DMS79 (cell line): Measurements from ENCODE around the gene CD300LD.
"Not testable (repeated sequence)": the region's sequence is repeated elsewhere in the genome, so short reads cannot be mapped to it uniquely, and the experiment has no call there.

ENCODE experiments used
- DNase-seq: peaks from one replicate; lab custom pipeline; 2025; lab: John Stamatoyannopoulos, UW

Gene CD300LD

GRCh38 chr17:74606050-74606449 is 14.0 kb upstream of the CD300LD start:
- DNase-seq = no peak

- DNase-seq = no peak
Measured at GRCh38 chr17:74605361-74605760, 13.3 kb upstream of the CD300LD start.

- DNase-seq = no peak
Measured at GRCh38 chr17:74604761-74605160, 12.7 kb upstream of the CD300LD start.

GRCh38 chr17:74604200-74604599 is 12.1 kb upstream of the CD300LD start:
- no peak for DNase-seq

GRCh38 chr17:74603746-74604145 is 11.7 kb upstream of the CD300LD start:
- DNase-seq = no peak

GRCh38 chr17:74603037-74603635 is 11.1 kb upstream of the CD300LD start:
- DNase-seq = no peak

GRCh38 chr17:74601944-74602572 is 10.0 kb upstream of the CD300LD start:
- DNase-seq = no peak

- DNase-seq = no peak
Measured at GRCh38 chr17:74599448-74599939, 7.4 kb upstream of the CD300LD start.

- DNase-seq = no peak
Measured at GRCh38 chr17:74599023-74599399, 6.9 kb upstream of the CD300LD start.

- DNase-seq = no peak
Measured at GRCh38 chr17:74598346-74599022, 6.4 kb upstream of the CD300LD start.

GRCh38 chr17:74597069-74597790 is 5.1 kb upstream of the CD300LD start:
- no peak for DNase-seq

- DNase-seq = no peak
Measured at GRCh38 chr17:74595037-74595750, 3.1 kb upstream of the CD300LD start.

GRCh38 chr17:74591503-74591902 is 580 bp downstream of the CD300LD start:
- DNase-seq = no peak

GRCh38 chr17:74585711-74586110 is 6.4 kb downstream of the CD300LD start:
- no peak for DNase-seq

GRCh38 chr17:74584292-74585060 is 7.6 kb downstream of the CD300LD start:
- DNase-seq = no peak

GRCh38 chr17:74582633-74583032 is 9.4 kb downstream of the CD300LD start:
- no peak for DNase-seq

- DNase-seq = no peak
Measured at GRCh38 chr17:74579900-74580299, 12.2 kb downstream of the CD300LD start.

- DNase-seq = no peak
Measured at GRCh38 chr17:74578979-74579378, 13.1 kb downstream of the CD300LD start.

- no peak for DNase-seq
Measured at GRCh38 chr17:74574489-74575142, 17.5 kb downstream of the CD300LD start.

- not testable (repeated sequence) for DNase-seq
Measured at GRCh38 chr17:74573635-74574034, 18.4 kb downstream of the CD300LD start.

- no peak for DNase-seq
Measured at GRCh38 chr17:74573169-74573568, 18.9 kb downstream of the CD300LD start.
